WERI-Rb-1 (cell line): ENCODE data around the gene RASSF5.
A peak's percentile ranks its signal among the peaks of the same experiment; 100 is the strongest.

Experiments used
- DNase-seq: peaks from one replicate; pipeline ENCODE4 v3.0.0-alpha.2; 2020
- H3K27ac ChIP-seq: fragments of 250-450 bp; sonication (Bioruptor Pico); 2 replicates; pipeline ENCODE4 v1.5.1; 2020; ENCODE audit warnings: mild to moderate bottlenecking, moderate library complexity
- H3K27me3 ChIP-seq: fragments of 250-450 bp; sonication (Bioruptor Pico); 2 replicates; pipeline ENCODE4 v1.5.1; 2021; ENCODE audit warnings: mild to moderate bottlenecking, low read depth, moderate library complexity; ENCODE audit not compliant: insufficient read depth, severe bottlenecking
- H3K36me3 ChIP-seq: fragments of 250-450 bp; sonication (Bioruptor Pico); 2 replicates; pipeline ENCODE4 v1.5.1; 2020; ENCODE audit warnings: mild to moderate bottlenecking, moderate library complexity
- H3K4me3 ChIP-seq: 2 replicates; pipeline ENCODE4 v1.5.1; 2011; ENCODE audit warnings: low read depth, mild to moderate bottlenecking, control low read depth, low read length
- H3K9me3 ChIP-seq: fragments of 250-450 bp; sonication (Bioruptor Pico); 2 replicates; pipeline ENCODE4 v1.5.1; 2021; ENCODE audit warnings: mild to moderate bottlenecking, moderate library complexity; ENCODE audit not compliant: severe bottlenecking
- CTCF ChIP-seq: IDR thresholded peaks from 2 replicates; pipeline ENCODE4 v1.5.1; 2011; ENCODE audit warnings: low read depth, mild to moderate bottlenecking, control low read depth, inconsistent platforms, low read length

Gene RASSF5

GRCh38 chr1:206468571-206468970 lies 38.8 kb upstream of the RASSF5 start:
- H3K9me3 ChIP-seq: no peaks in the 10 kb centered on the region
- no peak for TF ChIP-seq CTCF
- no peaks in the 10 kb centered on the region for H3K27me3 ChIP-seq
- no peak overlapping the region for H3K4me3 ChIP-seq
- peaks cover 5% of the 10 kb centered on the region; the same call in 1 of the 2 replicates for H3K36me3 ChIP-seq
- no peak overlapping the region for H3K27ac ChIP-seq
- DNase-seq: no peak

GRCh38 chr1:206469411-206469932 lies 37.9 kb upstream of the RASSF5 start:
- Histone ChIP-seq H3K27ac (no peak overlapping the region), H3K36me3 (no peaks in the 10 kb centered on the region; the same call in 1 of the 2 replicates), H3K27me3 (no peaks in the 10 kb centered on the region), H3K9me3 (no peaks in the 10 kb centered on the region), H3K4me3 (no peak overlapping the region)
- no peak for TF ChIP-seq CTCF
- DNase-seq: no peak

- Histone ChIP-seq H3K27me3 (no peaks in the 10 kb centered on the region), H3K9me3 (no peaks in the 10 kb centered on the region), H3K36me3 (no peaks in the 10 kb centered on the region), H3K4me3 (no peak within 1 kb of the TSS), H3K27ac (no peak within 1 kb of the TSS)
- no peak for DNase-seq
- peak; percentile 29; the same call in 1 of the 2 replicates for TF ChIP-seq CTCF
These were observed 37.2 kb upstream of the RASSF5 start, which contains the start of gene IKBKE for GRCh38 chr1:206469933-206470691. Gene IKBKE, plus strand, starts transcription at chr1:206470476. Its CDS starts 2,752 bp downstream, at chr1:206473228.

GRCh38 chr1:206470692-206471414 lies 36.5 kb upstream of the RASSF5 start:
- DNase-seq: no peak
- no peak for TF ChIP-seq CTCF
- no peak overlapping the region for H3K4me3 ChIP-seq
- H3K27me3 ChIP-seq: no peaks in the 10 kb centered on the region
- no peak overlapping the region for H3K27ac ChIP-seq
- no peaks in the 10 kb centered on the region for H3K9me3 ChIP-seq
- H3K36me3 ChIP-seq: no peaks in the 10 kb centered on the region

- H3K4me3 ChIP-seq: no peak overlapping the region
These were observed 35.9 kb upstream of the RASSF5 start for GRCh38 chr1:206471415-206471801.

More at GRCh38 chr1:206471415-206471801, 35.9 kb upstream of the RASSF5 start:
- H3K27ac ChIP-seq: no peak overlapping the region
- no peak for DNase-seq
- no peaks in the 10 kb centered on the region for H3K27me3 ChIP-seq
- H3K9me3 ChIP-seq: no peaks in the 10 kb centered on the region
- TF ChIP-seq CTCF: no peak
- no peaks in the 10 kb centered on the region for H3K36me3 ChIP-seq
